GM12874 (cell line): ENCODE data around the gene USE1.

Experiments used
- TF ChIP-seq, protein P1 (sequence below): IDR thresholded peaks from 2 replicates; pipeline ENCODE4 v1.5.1; 2011; ENCODE audit warnings: low read depth, mild to moderate bottlenecking, control low read depth, low read length, moderate library complexity; ENCODE audit not compliant: insufficient read depth

The USE1 gene

GRCh38 chr19:17206736-17207581 is 8.2 kb upstream of the USE1 start:
- TF ChIP-seq, protein P1, sequence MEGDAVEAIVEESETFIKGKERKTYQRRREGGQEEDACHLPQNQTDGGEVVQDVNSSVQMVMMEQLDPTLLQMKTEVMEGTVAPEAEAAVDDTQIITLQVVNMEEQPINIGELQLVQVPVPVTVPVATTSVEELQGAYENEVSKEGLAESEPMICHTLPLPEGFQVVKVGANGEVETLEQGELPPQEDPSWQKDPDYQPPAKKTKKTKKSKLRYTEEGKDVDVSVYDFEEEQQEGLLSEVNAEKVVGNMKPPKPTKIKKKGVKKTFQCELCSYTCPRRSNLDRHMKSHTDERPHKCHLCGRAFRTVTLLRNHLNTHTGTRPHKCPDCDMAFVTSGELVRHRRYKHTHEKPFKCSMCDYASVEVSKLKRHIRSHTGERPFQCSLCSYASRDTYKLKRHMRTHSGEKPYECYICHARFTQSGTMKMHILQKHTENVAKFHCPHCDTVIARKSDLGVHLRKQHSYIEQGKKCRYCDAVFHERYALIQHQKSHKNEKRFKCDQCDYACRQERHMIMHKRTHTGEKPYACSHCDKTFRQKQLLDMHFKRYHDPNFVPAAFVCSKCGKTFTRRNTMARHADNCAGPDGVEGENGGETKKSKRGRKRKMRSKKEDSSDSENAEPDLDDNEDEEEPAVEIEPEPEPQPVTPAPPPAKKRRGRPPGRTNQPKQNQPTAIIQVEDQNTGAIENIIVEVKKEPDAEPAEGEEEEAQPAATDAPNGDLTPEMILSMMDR = no peak

DNA sequence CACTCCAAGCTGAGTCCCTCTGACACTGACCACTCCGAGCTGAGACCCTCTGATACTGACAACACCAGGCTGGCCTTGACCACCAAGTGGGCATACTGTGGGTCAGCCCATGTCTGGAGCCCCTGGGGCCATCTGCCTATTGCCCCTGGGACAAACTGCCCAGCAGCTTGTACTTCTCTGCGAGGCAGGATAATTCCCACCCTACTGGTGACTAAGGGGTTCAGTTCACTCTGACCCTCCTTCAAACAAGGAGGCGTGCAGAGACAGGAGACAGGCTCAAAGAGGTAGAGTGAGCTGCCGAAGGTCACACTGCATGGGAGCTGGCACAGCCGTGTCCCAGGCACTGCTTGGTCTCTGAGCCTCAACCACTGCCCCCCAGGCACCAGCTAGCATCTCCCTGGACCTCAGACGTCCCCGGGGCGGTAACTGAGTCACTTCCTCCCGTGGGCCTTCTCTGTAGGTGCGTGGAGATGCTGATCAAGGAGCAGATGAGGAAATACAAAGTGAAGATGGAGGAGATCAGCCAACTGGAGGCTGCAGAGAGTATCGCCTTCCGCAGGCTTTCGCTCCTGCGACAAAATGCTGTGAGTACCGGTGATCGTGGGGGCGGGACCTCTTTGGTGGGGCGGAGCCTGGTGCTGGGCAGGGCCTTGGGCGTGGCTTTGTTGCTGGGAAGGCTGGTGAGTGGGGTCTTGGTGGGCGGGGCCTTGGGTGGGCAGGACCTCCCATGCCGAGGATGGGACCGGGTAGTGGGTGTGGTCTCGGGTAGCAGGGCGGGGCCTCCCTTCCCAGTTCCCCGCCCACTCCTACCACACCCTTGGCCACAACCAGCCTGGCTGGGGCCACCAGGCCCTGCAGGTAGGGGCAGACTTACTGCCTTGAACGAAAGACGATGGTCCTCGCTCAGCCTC is 5.8 kb upstream of the USE1 start:
- TF ChIP-seq, protein P1 = no peak

- TF ChIP-seq, protein P1 = no peak
Observed at GRCh38 chr19:17210296-17210695, 4.9 kb upstream of the USE1 start.

DNA sequence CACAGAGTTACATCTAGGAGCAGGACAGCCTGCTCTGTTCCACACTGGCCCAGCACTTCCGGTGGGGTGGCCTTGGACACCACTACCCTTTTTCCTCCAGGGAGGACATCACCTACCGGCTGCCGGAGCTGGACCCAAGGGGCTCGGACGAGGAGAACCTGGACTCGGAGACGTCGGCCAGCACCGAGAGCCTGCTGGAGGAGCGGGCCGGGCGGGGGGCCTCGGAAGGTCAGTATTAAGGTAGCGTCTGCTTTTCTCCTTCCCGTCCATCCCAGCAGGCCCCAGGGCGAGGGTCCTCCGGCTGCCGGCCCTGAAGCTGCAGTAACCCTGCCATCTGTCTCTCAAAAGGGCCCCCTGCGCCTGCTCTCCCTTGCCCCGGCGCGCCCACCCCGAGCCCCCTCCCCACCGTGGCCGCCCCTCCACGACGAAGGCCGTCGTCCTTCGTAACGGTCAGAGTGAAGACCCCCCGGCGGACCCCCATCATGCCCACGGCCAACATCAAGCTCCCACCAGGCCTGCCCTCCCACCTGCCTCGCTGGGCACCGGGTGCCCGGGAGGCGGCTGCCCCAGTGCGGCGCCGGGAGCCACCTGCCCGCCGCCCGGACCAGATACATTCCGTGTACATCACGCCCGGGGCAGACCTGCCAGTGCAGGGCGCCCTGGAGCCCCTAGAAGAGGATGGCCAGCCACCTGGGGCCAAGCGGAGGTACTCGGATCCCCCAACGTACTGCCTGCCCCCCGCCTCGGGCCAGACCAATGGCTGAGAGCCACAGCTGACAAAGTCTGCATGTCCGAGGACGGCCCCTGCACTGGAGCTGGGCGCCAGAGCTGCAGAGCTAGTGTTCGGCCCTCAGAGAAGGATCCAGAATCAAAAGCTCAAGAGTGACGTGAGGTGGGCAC is 3.4 kb upstream of the USE1 start:
- TF ChIP-seq, protein P1 = no peak

DNA sequence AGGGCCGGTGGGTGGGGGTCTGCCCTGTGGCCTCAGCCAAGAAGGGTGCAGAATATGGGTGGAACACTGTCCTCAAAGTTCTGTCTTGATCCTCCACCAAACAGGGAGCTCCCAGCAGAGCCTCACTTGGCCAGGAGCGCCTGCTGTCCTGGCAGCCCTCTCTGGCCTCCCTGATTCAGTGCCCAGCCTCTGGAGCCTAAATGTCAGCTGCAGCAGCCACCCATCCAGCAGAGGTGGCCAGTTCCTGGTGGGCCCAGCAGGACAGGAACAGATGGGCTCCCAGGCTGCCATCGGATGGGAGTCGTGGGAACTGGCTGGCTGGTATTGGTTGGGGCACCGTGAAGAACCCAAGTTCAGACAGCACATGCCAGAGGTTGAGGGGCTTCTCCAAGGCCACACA is 1.8 kb upstream of the USE1 start:
- TF ChIP-seq, protein P1 = no peak

GRCh38 chr19:17214508-17215126 is 540 bp upstream of the USE1 start:
- TF ChIP-seq, protein P1 = no peak
